NCI-H446 (cell line): ENCODE results near the gene TIAL1.

Experiments
- DNase-seq, 2 experiments: peaks; one replicate each; lab custom pipeline; 2025; lab: John Stamatoyannopoulos, UW

The TIAL1 gene

DNA sequence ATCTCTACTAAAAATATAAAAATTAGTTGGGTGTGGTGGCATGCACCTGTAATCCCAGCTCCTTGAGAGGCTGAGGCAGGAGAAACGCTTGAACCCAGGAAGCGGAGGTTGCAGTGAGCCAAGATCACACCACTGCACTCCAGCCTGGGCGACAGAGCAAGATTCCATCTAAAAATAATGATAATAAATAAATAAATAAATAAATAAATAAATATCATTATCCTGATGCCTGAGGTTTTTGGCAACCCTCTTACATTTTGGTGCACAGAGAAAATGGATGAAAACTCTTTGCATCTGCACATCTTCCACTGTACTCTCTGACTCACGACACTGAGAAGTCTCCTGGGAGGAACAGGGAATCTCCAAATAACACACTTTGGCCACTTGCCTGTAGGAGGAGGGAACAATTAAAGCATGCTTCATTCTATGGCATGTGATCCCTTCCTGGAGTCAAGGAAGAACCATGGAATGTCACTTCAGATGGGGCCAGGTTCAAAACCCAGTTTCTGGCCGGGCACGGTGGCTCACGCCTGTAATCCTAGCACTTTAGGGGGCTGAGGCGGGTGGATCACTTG is 68.0 kb downstream of the TIAL1 start:
- DNase-seq, result peak in 1 of 2 experiments; percentile 58

DNA sequence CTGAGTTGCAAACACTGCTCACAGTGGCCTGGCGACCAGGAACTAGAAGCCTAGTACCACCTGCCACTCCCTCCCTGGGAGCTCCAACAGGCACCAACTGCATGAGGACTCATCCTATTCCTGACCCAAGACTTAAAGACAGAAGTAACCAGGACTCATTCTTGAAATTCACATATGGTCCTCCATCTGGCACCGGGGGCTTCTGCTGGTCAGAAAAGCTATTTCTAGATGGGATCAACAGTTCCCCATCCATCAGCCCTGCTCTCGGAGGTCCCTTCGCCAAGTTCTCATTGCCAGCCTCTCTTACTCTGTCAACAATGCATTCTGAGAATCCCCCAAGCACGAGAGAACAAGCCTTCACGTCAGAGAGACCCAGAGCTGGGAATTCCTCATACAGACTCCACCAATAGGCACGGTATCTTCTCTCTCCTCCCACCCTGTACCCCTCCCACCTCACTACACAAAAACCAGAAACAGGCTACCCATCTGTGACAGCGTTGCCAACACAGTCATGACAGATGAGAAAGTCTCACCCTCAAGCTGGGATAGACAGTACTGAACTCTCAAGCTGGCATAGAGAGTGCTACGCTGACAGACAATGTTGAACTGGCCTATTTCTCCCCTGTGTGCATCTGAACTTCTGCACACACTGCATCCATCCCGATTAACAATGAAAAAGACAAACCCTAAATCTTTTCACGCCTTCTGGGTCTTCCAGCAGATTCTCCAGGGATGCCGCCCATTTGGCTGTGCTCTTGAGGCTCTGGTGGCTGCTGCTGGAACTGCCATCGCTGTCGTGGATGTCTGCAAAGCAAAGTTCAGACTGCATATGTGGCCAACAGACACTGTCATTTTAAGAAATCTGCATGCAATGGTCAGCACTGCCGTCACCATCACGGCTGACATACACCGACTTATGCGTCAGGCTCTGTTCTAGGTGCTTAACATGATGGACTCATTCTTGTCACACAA is 69.9 kb downstream of the TIAL1 start:
- DNase-seq, result peak; percentile 26 to 74

DNA sequence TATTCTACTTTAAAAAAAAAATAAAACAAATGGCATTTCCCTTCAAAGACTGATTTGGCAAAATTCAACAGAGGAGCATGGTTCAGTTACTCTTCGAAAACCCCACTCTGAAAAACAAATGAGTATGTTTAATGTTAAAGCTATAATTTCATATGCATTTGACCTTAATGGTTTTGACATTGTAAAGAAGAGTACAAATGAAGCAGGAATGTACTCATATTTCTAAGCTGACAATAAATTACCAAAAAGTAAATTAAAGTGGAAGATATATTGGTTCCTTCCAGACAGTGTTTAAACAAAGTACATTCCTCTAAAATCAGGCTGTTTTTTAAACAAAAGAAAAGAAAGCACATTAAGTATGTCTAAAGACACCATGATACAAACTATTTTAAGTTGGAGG is 70.6 kb downstream of the TIAL1 start:
- DNase-seq, result no peak

DNA sequence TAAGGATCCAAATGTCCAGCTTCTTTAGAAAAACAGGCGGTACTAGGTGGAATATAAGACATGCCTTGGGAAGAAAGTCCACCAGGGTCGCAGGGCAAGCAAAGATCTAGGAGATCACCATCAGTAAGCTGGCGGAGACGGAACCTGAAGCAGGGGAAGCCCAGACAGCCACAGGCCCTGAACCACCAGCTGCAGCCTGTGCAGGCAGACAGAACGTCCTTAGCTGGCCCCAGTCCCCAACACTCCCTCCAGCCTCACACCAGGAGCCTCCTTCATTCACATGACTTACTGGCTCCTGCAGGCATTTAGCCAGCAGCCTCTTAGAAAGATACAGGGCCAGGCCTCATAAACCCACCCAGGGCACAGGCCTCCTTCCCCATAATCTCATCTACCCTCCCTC is 71.6 kb downstream of the TIAL1 start:
- DNase-seq, result no peak

DNA sequence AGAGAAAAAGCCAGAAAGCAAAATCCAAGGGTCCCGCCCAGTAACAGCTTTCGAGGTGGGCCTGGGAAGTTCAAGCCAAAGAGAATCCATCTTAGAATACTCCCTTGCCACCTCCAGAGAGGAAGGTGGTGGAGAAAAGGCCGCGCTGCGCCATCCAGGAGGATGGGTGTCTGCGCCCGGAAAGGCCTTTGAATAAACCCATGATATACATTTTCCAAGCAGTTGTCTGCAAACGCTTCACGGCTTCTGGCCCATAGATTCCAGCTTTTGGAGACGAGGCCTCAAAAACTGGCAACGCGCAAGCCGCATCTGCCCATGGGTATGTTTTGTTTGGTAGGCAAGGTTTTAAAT is 72.1 kb downstream of the TIAL1 start:
- no peak for DNase-seq

DNA sequence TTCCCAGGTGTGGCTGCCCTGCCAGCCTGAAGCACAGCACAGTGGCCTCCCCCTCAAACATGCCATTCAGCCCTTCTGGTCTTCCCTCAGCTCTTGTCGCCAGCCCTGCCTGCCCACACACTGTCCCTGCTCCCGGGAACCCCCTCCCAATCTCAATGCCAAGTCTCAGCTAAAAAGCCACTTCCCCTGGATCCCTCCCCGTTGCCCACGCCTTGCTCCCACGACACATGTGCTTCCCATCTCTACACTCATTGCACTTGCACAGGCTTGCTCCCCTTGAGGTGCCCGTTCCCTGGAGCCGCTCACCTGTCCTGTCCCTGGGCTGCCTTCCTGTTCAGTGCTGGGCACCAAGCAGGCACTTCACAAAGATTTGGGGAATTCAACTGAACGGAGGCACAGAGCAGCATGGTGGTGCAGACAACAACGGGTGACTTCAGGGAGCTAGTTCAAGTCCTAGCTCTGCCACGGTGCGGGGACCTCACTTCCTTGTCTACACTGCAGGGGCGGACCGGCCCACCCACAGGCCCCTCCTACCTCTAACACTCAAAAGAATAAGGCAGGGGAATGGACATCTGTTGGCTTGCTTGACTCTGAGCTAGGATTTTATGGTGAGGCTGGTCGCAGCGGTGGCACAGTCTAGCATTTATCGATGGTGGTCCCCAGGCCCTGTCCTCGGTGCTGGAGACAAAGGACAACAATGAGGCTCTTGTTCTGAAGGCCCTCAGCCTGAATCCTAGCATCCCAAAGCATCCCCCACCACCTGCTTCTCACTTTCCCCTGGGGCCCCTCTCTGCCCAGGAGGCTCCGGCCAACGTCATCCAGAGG is 72.7 kb downstream of the TIAL1 start:
- no peak for DNase-seq
